NB4 (cell line): ENCODE data around the gene XPO4.

ENCODE experiments used
- MAX ChIP-seq: IDR thresholded peaks from 2 replicates; pipeline ENCODE4 v1.6.1; 2011; ENCODE audit warnings: low read depth, low read length
- MYC ChIP-seq: IDR thresholded peaks from 2 replicates; pipeline ENCODE4 v1.6.1; 2011; ENCODE audit warnings: low read depth, low read length
- POLR2A ChIP-seq: IDR thresholded peaks from 2 replicates; pipeline ENCODE4 v1.6.1; 2011; ENCODE audit warnings: mild to moderate bottlenecking; ENCODE audit not compliant: insufficient read length; ENCODE audit errors: extremely low read depth
- TF ChIP-seq, protein P1 (sequence below): IDR thresholded peaks from one replicate; pipeline ENCODE4 v1.5.1; 2012; ENCODE audit warnings: low read depth, low read length

GRCh38 chr13:20856650-20857049 is 45.9 kb downstream of the XPO4 start:
- TF ChIP-seq, protein P1, sequence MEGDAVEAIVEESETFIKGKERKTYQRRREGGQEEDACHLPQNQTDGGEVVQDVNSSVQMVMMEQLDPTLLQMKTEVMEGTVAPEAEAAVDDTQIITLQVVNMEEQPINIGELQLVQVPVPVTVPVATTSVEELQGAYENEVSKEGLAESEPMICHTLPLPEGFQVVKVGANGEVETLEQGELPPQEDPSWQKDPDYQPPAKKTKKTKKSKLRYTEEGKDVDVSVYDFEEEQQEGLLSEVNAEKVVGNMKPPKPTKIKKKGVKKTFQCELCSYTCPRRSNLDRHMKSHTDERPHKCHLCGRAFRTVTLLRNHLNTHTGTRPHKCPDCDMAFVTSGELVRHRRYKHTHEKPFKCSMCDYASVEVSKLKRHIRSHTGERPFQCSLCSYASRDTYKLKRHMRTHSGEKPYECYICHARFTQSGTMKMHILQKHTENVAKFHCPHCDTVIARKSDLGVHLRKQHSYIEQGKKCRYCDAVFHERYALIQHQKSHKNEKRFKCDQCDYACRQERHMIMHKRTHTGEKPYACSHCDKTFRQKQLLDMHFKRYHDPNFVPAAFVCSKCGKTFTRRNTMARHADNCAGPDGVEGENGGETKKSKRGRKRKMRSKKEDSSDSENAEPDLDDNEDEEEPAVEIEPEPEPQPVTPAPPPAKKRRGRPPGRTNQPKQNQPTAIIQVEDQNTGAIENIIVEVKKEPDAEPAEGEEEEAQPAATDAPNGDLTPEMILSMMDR: no peak
- no peak for TF ChIP-seq MAX
- no peak for TF ChIP-seq MYC
- no peak for TF ChIP-seq POLR2A
